Measurements from ENCODE around the gene PRDM7.
"Not testable (repeated sequence)": the region's sequence is repeated elsewhere in the genome, so short reads cannot be mapped to it uniquely, and the experiment has no call there.

PRDM7 gene

GRCh38 chr16:90070440-90070839 is 6.7 kb downstream of the PRDM7 start:
- peak; percentile 2 for DNase-seq

GRCh38 chr16:90061437-90061836 is 15.7 kb downstream of the PRDM7 start:
- DNase-seq: no peak

GRCh38 chr16:90057738-90058173 is 19.4 kb downstream of the PRDM7 start:
- peak; percentile 11 for DNase-seq

- DNase-seq: not testable (repeated sequence)
These were observed 20.6 kb downstream of the PRDM7 start for GRCh38 chr16:90056521-90056920.

- no peak for DNase-seq
These were observed 21.8 kb downstream of the PRDM7 start for GRCh38 chr16:90055371-90055770.

GRCh38 chr16:90054554-90054953 is 22.6 kb downstream of the PRDM7 start:
- DNase-seq: no peak

- DNase-seq: peak; percentile 3
These were observed 23.1 kb downstream of the PRDM7 start for GRCh38 chr16:90053902-90054500.

- no peak for DNase-seq
These were observed 26.2 kb downstream of the PRDM7 start for GRCh38 chr16:90050969-90051368.

- DNase-seq: no peak
These were observed 28.3 kb downstream of the PRDM7 start for GRCh38 chr16:90048737-90049330.

GRCh38 chr16:90048347-90048722 is 28.8 kb downstream of the PRDM7 start:
- DNase-seq: no peak

GRCh38 chr16:90047714-90048346 is 29.3 kb downstream of the PRDM7 start:
- no peak for DNase-seq

GRCh38 chr16:90046971-90047713 is 30.0 kb downstream of the PRDM7 start:
- DNase-seq: no peak

GRCh38 chr16:90046122-90046970 is 30.8 kb downstream of the PRDM7 start:
- DNase-seq: no peak

- no peak for DNase-seq
These were observed 33.0 kb downstream of the PRDM7 start for GRCh38 chr16:90044111-90044551.

GRCh38 chr16:90043526-90043925 is 33.6 kb downstream of the PRDM7 start:
- DNase-seq: no peak

- DNase-seq: no peak
These were observed 34.1 kb downstream of the PRDM7 start for GRCh38 chr16:90042946-90043514.

- no peak for DNase-seq
These were observed 35.1 kb downstream of the PRDM7 start for GRCh38 chr16:90041896-90042473.

GRCh38 chr16:90040152-90041023 is 36.7 kb downstream of the PRDM7 start:
- DNase-seq: no peak

GRCh38 chr16:90037276-90037675 is 39.9 kb downstream of the PRDM7 start:
- DNase-seq: no peak

- DNase-seq: no peak
These were observed 41.2 kb downstream of the PRDM7 start for GRCh38 chr16:90035902-90036301.

- DNase-seq: no peak
These were observed 42.6 kb downstream of the PRDM7 start for GRCh38 chr16:90034504-90034903.
